ENCODE measurements around the gene FANCD2OS.

DNA sequence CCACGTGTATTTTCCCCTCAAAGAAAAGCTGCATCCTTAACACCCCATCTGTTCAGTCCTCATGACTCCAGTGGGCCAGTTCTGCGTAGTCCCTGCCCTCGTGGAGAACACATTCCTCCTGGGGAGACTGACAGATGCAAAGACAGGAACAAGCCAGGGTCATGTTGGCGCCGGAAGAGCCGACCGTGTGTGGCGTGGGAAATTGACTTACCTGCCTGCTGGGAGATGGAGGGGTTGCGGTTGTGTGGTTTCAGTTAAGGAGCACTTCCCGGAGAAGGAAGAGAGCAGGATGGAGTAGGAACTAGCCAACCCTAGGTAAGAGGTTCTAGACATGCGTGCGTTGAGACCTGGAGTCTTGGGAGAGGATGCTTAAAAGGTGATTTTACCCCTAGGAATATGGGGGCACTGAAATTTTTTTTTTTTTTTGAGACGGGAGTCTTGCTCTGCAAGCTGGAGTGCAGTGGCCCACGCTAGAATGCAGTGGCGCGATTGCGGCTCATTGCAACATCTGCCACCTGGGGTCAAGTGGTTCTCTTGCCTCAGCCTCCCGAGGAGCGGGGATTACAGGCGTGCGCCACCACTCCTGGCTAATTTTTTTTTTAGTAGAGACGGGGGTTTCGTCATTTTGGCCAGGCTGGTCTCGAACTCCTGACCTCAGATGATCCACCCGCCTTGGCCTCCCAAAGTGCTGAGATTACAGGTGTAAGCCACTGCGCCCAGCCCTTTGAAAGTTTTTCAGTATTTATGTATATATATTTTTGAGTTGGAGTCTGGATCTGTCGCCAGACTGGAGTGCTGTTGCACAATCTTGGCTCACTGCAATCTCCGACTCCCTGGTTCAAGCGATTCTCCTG lies 34.9 kb upstream of the FANCD2OS start:
- TF ChIP-seq CTCF (IDR thresholded peaks at IDR 0.05 in 8 of 11, conservative IDR thresholded peaks at IDR 0.05 in 3 of 11) (no peak), POLR2A (IDR thresholded peaks at IDR 0.05) (no peak)

Measured in spleen (tissue), 7 donors.